CD4-positive, alpha-beta T cell treated with Interleukin-15 for 4 hours (primary cell): ENCODE data around the gene SLC15A3.

Experiments
- DNase-seq: peaks from one replicate; pipeline ENCODE4 v3.0.0-alpha.2; 2020; ENCODE audit warnings: low spot score

The SLC15A3 gene

GRCh38 chr11:60945295-60945667 is 6.7 kb downstream of the SLC15A3 start:
- DNase-seq = no peak

DNA sequence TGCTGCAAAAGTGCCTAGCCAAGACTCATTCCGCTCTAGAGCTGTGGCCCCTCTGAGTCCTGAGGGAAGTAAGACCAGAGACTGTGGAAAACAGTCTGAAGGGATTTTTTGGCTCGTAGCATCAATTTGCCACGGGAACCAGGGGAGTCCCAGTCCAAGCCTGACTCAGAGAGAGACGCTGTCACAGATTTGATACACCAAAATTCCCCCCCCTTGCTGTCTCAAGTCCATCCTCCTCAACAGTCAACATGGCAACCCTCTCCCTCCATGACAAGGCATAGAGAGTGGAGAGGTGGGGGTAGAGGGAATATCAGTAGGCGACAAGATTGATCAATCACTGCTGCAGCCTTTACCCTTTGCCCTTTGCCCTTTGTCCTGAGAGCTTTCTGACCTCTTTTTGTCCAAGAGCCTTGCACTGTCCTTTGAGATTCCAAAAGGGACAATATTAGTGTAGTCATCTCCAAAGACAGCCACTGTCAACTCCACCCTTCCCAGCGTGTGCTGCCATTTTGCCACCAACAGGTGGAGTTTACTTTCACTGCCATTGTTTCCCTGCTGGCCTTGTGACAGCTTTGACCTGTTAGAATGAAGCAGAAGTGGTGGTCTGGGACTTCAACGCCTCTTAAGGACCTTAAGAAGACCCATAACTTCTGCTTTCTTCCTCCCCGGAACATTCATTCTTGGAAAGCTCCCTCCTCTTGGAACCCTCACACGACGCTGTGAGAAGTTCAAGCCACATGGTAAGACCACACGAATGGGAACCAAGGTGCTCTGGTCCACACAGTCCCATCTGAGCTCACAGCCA is 7.3 kb downstream of the SLC15A3 start:
- DNase-seq = no peak

DNA sequence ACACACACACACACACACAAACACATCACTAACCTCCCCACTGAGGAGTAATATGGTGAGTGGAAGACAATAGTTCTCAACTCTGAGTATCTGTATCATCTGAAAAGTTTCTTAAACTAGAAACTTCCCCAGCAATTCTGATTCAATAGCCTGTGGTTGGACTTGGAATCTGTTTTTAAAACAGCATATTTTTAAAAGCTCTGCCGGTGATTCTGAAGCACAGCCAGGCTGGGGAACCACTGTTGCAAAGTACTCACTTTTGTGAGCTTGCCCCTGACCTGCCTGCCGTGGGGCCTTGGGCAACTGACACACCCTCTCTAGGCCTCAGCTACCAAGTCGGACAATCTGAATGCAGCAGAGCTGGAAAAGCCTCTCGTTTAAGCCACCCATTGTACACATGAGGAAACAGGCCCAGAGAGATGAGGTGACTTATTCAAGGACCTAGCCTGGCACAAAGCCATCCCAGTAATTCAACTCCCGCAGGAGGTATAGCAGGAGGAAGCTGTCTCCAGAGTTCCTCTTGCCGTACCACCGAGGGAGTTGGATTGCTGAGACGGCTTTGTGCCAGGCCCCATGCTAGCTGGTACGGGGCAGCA is 8.9 kb downstream of the SLC15A3 start:
- no peak for DNase-seq

- no peak for DNase-seq
Observed at GRCh38 chr11:60942219-60942618, 9.8 kb downstream of the SLC15A3 start.

- DNase-seq = no peak
Observed at GRCh38 chr11:60941371-60942119, 10.4 kb downstream of the SLC15A3 start.

GRCh38 chr11:60939855-60940254 is 12.1 kb downstream of the SLC15A3 start:
- DNase-seq = no peak

DNA sequence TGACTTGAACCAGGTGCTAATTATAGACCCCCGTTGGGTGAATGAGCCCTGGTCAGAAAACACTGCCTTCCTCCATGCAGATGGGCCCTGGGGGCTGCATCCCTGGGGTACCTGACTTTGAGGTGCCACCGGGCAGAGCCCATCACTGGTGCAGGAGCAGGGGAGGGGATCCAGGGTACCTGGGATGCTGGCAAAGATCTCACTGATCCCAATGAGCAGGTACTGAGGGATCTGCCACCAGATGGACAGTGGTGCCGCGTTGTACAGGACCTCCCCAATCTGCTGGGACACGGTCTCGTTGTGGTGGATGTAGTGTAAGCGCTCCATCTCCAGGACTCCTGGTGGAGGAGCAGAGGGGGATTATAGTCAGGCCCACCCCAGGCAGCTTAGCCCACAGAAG is 12.7 kb downstream of the SLC15A3 start:
- no peak for DNase-seq

DNA sequence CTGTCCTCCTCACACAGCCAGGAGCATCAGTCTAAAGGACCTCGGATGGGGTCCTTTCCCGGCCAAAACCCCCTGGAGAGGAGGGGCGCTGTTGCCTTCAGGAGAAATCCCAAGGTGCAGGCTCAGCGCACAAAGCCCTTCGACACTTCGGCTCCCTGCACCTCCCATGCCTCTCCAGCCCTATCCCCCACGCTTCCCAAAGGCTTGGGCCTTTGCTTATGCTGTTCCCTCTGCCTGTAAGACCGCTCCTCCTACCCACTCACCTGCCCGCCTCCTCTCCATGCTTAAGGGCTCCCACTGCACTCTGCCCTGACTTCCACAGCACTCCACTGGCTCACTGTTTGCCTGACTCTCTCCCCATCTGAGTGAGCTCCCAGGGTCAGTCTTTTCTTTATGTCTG is 13.5 kb downstream of the SLC15A3 start:
- DNase-seq = no peak

- DNase-seq = no peak
Observed at GRCh38 chr11:60937811-60938210, 14.2 kb downstream of the SLC15A3 start.

GRCh38 chr11:60937144-60937527 is 14.8 kb downstream of the SLC15A3 start:
- no peak for DNase-seq

DNA sequence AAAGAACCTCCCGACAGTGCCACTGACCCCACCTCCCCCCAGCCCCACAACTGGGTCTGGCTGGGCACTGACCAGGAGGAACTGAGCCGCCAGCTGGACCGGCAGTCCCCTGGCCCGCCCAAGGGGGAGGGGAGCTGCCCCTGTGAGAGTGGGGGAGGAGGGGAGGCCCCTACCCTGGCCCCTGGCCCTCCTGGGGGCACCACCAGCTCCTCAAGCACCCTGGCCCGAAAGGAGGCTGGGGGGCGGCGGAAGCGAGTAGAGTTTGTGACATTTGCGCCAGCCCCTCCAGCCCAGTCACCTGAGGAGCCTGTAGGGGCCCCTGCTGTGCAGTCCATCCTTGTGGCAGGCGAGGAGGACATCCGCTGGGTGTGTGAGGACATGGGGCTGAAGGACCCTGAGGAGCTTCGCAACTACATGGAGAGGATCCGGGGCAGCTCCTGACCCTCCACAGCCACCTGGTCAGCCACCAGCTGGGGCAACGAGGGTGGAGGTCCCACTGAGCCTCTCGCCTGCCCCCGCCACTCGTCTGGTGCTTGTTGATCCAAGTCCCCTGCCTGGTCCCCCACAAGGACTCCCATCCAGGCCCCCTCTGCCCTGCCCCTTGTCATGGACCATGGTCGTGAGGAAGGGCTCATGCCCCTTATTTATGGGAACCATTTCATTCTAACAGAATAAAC is 15.4 kb downstream of the SLC15A3 start:
- no peak for DNase-seq

DNA sequence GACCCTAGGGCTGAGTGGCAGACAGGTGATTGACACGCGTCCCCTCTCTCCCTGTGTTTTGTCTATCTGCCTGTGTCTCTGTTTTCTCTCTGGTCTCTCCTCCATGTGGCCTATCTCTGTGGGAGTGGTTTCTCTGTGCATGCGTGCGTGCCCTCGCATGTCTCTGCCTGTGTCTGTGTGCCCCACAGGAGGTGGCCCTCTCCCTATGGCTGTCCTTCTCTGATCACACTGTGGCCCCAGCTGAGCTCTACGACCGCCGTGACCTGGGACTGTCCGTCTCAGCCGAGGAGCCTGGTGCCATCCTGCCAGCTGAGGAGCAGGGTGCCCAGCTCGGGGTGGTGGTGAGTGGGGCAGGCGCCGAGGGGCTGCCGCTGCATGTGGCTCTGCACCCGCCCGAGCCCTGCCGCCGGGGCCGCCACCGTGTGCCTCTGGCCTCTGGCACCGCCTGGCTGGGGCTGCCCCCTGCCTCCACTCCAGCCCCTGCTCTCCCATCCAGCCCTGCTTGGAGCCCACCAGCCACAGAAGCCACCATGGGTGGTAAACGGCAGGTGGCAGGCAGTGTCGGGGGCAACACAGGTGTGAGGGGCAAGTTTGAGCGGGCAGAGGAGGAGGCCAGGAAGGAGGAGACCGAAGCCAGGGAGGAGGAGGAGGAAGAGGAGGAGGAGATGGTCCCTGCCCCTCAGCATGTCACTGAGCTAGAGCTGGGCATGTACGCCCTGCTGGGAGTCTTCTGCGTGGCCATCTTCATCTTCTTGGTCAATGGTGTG is 16.1 kb downstream of the SLC15A3 start:
- DNase-seq = no peak

DNA sequence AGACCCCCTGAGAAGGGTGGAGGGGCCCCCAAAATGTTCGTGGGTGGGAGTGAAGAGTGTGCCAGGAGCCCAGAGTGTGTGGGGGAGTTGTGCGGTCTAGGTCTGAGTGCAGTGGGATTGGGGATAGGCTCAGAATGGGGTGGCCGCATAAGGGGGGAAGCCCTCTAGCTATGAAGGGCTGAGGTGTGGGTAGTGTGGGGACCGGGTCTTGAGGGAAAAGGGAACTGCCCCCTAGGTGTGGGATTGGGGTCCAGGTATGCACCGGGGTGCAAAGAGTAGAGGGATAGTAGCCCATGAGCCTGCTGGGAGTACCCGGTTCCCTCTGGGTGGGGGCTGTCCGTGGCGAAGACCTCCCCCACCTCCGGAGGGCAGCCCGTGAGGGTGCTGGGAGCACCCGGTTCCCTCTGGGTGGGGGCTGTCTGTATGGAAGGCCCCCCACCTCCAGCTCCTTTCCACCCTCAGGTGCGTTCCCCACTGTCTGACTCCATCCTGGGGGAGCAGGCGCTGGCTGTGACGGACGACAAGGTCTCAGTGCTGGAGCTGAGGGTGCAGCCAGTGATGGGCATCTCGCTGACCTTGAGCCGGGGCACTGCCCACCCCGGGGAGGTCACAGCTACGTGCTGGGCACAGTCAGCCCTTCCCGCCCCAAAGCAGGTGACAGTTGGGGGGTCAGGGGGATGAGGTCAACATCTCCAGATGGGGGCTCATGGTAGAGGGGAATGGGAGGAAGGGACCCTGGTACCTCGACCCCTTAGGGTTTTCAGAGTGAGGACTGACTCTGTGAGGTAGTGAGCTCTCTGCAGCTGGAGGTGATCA is 17.0 kb downstream of the SLC15A3 start:
- DNase-seq = no peak

DNA sequence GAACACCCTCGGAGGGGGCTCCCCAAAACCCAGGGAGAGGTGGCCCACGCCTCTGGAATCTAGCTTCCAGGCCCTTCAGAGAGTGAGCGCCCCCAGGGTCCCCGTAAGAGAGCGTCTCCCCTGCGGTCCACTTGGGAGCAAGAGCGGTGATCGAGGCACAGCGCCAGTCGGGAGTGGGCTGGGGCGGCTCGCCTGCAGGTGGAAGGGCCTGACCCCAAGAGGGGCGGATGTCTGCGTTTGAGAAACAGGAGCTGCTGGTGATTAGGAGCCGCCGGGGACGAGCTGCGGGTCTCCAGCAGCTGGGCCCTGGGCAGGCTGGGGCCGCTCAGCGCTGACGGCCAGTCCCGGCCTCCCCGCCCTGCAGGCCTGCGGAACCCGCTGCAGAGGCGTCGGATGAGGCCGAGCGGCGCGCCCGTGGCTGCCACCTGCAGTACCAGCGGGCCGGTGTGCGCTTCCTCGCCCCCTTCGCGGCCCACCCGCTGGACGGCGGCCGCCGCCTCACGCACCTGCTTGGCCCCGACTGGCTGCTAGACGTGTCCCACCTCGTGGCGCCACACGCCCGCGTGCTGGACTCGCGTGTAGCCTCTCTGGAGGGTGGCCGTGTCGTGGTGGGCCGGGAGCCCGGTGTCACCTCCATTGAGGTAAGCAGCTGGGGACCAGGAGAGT is 17.7 kb downstream of the SLC15A3 start:
- no peak for DNase-seq

DNA sequence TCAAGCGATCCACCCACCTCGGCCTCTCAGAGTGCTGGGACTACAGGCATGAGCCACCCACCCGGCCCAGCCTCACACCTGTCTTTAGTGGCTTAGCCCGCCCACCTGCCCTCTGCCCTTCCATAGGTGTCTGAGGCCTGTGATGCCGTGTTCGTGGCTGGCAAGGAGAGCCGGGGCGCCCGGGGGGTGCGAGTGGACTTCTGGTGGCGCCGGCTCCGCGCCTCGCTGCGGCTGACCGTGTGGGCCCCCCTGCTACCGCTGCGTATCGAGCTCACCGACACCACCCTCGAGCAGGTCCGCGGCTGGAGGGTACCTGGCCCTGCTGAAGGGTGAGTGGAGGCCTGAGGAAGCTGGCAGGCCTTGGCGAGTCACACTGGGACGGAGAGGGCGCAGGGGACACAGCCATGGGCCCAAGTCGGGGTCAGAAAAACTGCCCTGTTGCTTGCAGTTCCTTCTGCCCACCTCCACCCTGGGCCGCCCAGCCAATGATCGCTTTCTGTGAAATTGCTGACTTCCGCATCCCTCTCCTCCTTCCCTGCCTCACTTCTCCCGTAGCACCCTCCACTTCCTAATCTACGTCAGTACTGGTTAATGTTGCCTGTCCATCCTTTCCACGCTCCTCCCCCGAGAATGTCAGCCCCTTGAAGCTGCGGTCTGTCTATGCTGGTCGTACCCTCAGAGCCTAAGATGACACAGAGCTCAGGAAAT is 18.4 kb downstream of the SLC15A3 start:
- no peak for DNase-seq

- DNase-seq = no peak
Observed at GRCh38 chr11:60932605-60933356, 19.2 kb downstream of the SLC15A3 start.

DNA sequence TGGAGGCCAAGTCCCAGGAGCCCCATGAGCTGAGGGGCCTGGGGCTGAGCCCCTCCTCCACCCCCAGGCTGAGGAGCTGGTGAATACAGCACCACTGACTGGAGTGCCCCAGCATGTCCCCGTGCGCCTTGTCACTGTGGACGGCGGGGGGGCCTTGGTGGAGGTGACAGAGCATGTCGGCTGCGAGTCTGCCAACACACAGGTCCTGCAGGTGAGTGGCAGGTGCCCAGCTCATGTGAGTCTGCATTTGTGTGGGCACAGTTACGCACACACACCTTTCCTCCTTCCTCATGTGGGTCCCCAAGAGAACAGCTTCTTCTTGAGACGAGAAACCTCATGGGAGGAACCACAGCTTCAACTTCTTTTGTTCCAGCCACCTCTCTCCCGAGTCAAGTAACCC is 20.1 kb downstream of the SLC15A3 start:
- DNase-seq = no peak

- no peak for DNase-seq
Observed at GRCh38 chr11:60930394-60930793, 21.6 kb downstream of the SLC15A3 start.

DNA sequence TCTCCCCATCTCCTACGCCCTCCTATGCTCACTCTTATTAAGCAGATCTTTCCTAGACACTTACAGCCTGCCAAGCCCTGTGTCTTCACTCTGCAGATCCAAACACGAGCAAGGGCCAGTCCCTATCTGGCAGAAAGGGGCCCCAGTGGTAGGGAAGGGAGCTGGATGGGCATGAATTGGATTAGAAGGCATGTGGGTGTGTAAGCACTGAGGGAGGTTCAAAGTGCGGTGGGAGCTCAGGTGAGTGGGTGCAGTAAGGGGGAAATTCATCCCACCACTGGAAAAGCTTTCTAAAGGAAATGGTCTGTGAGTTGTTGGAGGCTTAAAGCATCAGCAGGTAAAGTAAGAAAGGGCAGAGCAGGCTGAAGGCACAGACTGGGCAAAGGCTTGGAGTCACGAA is 22.2 kb downstream of the SLC15A3 start:
- no peak for DNase-seq
